IPS-18c (cell line): ENCODE data around the gene ACOXL.

Source experiments
- H3K4me3 ChIP-seq: 2 replicates; pipeline ENCODE4 v1.7.0; 2013; ENCODE audit warnings: low read depth, mild to moderate bottlenecking, low read length, moderate library complexity; ENCODE audit not compliant: insufficient read depth
- H3K9me3 ChIP-seq: one replicate; pipeline ENCODE4 v1.6.1; 2013; ENCODE audit warnings: mild to moderate bottlenecking, low read length, moderate library complexity; ENCODE audit not compliant: control insufficient read depth, insufficient read depth

ACOXL gene

DNA sequence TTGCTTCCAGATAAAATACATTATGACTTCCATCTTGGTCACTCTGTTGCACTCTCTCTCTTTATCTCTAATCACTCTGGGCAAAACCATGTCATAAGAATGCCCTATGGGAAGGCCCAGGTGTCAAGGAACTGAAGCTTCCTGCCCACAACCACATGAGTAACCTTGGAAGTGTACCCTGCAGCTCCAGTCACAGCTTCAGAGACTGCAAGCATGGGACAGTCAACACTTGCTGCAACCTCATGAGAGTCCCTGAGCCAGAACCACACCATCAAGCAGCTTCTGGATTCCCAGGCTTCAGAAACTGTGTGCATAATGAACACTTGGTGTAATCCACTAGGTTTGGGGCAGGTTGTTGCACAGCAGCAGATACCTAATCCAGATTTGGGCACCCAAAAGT lies 267.3 kb downstream of the ACOXL start:
- no peaks in the 10 kb centered on the region for H3K9me3 ChIP-seq
- no peak overlapping the region for H3K4me3 ChIP-seq

DNA sequence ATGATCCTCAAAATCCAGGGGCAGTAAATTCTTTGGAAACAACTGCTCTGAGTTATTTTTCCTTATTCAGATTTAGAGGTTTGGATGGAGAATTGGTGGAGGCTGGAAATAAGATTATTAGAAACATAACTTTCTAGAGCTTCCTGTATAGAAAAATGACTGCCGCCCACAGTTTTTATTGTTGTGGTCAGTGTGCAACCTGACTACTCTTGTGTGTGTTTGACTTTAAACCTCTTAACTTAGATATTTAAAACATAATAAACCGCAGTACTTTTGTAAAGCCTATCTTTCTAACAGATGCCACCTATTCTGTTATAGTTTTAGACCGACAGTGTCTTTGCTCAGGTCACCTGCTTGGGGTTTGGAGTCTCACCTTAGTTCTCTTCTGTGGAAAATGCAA lies 272.9 kb downstream of the ACOXL start:
- no peak overlapping the region for H3K4me3 ChIP-seq
- no peaks in the 10 kb centered on the region for H3K9me3 ChIP-seq

DNA sequence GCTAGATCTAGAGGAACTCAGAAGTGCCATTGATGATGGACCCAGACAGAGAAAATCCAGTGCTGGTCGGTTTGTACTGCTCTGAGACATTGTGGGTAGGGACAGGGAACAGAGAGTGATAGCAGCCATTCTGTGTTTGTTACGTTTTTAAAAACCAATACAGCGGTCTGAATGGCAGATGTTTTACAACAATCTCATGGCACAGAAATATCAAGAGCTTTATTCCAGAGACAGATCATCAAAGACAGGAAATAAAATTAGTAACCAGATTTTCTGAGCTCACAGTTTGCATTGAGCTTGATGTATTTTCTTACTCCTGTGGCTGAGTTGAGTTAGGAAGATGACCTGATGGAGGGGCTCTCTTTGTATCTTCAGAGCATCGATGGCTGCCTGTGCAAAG lies 273.4 kb downstream of the ACOXL start:
- no peaks in the 10 kb centered on the region for H3K9me3 ChIP-seq
- H3K4me3 ChIP-seq = no peak overlapping the region

DNA sequence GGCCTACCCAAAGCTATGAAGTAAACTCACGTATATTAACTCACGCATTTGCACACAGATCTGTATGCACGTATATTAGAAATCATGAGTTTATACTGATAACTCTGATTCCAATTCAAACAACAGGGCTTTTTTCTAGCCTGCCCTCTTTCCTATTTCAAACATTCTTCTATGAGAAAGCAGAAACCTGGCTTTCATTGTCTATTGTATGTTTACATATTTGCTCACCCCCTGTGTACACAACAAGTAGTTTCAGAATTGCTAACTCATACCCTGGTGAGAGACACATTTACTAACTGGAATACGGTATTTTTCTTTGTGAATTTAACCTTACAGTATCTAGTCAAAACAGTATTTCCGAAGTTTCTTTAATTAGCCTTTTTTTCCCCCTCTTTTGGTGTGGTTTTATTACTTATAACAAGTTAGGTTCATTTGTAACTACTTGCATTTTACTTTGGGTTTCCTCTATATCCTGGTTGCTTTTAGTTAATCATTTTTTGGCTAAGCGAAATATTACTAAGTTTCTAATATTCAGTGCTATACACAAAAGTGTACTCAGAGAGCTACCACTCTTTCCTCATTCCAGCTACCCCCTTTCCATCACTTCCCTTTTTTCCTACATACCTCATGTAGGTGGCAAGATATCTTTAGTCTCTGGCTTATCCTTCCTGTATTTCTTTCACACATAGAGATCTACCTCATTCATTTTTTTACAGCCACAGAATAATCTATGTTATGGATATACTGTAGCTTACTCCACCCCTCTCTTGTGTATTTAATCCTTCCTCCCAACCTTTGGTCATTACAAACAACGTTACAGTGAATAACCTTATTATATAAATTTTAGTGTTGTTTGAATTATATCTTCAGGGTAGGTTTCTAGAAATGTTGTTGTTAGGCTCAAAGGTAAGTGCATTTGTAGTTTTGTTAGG lies 275.6 kb downstream of the ACOXL start:
- H3K4me3 ChIP-seq = no peak overlapping the region
- no peaks in the 10 kb centered on the region for H3K9me3 ChIP-seq

DNA sequence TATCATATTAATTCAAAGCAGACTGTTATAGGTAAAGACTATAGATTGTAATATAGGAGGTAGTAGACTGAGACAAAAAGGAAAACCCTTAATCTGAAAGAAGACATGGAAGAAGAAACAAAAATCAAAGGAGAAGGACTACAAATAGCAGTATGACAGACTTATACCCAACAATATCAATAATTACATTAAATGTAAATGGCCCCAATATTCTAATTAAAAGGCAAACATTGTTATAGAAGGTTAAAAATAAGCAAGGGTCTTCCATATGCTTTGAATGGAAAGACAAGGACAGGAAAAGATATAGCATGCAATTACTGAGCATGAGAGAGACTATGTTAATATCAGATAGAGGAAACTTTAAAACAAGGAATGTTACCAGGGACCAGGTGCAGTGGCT lies 278.8 kb downstream of the ACOXL start:
- Histone ChIP-seq H3K4me3 (no peak overlapping the region), H3K9me3 (no peaks in the 10 kb centered on the region)

DNA sequence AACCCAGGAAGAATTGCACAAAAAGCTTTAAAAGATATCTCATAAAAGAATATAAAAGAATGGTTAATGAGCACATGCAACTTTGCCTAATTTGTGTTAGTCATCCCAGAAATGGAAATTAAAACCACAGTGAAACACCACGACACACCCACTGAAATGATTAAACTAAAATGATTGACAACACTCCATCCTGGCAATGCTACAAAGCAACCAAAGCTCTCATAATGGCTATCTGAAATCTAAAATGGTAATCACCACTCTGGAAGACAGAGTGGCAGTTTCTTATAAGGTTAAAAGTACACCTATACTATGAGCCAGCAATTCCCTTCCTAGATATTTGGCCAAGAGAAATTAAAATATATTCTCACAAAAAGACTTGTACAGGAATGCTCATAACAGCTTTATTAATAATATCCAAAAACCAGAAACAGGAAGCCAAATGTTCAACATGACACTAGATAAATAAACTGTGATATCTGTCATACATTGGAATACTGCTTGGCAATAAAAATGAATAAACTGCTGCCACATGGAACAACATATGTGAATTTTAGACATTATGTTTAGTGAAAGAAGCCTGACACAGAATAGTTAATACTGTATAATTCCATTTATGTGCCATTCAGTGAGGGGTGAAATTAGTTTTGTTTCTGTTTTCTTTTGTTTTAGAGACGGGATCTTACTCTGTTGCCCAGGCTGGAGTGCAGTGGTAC lies 283.1 kb downstream of the ACOXL start:
- Histone ChIP-seq H3K9me3 (no peaks in the 10 kb centered on the region), H3K4me3 (no peak overlapping the region)

DNA sequence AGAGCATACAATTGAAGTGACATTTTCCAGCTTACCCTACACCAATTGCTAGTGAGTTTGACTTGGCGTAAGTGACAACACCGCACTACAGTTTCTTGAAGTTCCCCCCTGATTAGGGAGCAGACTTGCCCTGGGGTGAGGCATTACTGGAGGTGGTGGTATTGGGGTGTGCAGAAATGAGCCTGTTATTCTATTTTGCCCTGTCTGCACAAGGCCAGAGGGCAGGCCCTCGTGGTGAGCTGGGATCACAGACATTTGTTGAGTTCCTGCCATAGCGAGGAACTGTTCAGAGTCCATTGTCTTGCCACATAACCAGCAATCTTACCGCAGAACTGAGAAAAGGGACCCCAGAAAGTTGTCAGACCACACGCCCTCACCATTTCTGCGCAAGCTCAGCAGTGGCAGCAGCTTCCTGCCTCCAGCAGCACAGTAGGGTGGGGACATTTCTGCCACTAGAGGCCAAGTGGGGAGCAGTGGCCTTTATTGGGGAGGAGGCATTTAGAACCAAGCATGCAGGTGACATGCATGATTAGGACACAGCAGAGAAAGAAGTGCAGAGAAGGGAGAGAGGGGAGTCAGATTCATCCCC lies 284.8 kb downstream of the ACOXL start:
- peaks cover 2% of the 10 kb centered on the region for H3K9me3 ChIP-seq
- H3K4me3 ChIP-seq = no peak overlapping the region

DNA sequence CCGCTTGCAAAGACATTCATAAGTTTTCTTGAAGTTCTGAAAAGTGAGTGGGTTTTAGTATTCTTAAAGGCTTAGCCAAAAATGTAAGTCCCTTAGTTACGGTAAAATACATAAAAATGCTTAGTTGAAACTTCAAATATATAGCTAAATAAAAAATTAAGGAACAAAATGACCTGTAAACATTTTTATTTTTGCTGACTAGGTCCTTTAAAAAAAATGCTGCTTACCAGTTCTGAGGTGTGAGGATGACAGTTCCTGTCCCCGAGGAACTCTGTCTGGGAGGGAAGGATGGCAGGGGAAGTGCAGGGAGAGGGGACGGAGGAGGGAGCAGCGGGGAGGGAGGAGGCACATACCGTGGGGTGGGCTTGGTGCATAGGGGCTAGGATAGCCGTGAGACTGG lies 285.5 kb downstream of the ACOXL start:
- peaks cover 2% of the 10 kb centered on the region for H3K9me3 ChIP-seq

DNA sequence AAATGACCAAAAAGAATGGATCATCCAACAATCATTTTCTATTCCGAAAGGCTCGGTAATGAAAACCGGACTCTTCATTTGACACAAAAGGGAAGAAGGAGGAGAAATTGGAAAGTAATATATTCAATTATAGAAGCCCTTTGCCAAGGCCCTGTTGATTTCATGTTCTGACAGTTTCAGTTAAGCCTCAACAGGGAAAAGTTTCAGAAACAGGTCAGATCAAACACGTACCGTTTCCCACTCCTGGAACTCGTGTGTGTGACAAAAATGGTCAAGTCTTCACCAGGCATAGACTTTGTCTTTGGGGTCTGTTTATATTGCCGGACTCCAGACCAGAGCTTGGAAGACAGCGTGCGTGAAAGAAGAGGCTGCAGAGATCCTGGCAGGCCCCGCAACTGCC lies 287.0 kb downstream of the ACOXL start:
- Histone ChIP-seq H3K4me3 (no peak overlapping the region), H3K9me3 (peaks cover 2% of the 10 kb centered on the region)

More for the DNA sequence above, 285.5 kb downstream of the ACOXL start:
- H3K4me3 ChIP-seq = no peak overlapping the region

DNA sequence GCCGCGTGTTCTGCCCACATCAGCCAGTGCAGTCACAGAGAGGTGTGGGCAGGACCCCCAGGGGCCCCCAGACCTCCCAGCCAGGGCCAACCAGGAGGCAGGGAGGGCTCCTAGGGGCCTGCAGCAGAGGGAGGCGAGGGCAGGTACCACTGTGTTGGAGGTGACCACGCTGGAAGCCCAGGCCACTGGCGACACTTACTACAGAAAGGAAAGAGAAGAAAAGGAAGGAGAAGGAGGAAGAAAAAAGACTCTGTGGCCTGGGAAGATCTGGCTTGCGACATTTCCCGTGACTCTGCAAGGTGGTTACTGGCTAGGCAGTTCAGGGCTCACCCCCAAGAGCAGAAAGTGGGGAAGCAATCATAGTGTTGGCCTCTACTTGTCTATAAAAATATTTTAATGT lies 290.3 kb downstream of the ACOXL start:
- Histone ChIP-seq H3K9me3 (peaks cover 2% of the 10 kb centered on the region), H3K4me3 (no peak overlapping the region)

DNA sequence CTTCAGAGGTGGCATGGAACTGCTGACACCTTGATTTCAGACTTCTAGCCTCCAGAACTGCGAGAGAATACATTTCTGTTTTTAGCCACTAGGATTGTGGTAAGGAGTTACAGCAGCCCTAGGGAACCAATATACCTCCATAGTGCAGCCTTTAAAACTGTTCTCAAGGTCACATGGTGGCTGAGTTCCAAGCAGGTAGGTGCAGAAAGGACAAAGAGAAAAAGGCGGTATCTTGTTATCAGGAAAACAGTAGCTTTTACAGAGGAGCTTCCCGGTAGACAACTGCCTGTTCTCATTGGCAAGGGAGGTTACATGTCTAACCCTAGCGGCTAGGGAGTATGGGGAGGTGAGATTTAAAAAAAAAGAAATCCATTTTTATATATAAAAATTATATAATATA lies 292.1 kb downstream of the ACOXL start:
- peaks cover 2% of the 10 kb centered on the region for H3K9me3 ChIP-seq

DNA sequence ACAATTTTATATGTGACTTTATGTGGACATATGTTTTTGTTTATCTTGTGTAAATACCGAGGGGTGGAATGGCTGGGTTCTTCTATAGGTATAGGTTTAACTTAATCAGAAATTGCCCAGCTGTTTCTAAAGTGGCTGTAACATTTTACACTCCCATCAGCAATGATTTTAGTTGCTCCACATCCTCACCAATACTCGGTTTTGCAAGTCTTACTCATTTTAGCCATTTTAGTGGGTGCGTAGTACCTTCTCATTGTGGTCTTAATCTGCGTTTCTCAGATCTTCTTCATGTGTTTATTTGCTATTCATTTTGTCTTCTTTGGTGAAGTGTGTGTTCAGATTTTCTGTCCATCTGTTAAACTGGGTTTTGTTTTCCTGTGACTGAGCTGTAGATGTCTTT lies 292.9 kb downstream of the ACOXL start:
- no peak overlapping the region for H3K4me3 ChIP-seq
- H3K9me3 ChIP-seq = peaks cover 2% of the 10 kb centered on the region

More for the DNA sequence above, 292.1 kb downstream of the ACOXL start:
- H3K4me3 ChIP-seq = no peak overlapping the region

DNA sequence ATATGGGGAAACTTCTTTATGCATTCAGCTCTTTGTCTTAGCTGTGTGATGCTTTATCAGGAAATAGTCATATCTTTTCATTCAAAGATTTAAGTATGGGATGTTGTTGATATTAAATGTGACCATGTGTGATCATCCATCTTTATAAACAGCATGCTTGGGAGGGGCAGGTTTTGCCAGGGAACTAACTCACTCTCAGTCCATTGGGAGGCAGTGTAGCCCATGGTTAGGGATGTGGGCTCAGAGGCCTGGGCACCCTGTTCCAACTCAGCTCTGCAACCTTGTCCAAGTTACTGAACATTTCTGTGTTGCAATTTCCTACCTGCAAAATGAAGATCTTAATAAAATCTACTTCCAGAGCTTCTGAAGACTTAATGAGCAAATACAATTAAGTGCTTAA lies 296.3 kb downstream of the ACOXL start:
- H3K9me3 ChIP-seq = no peaks in the 10 kb centered on the region
- no peak overlapping the region for H3K4me3 ChIP-seq

DNA sequence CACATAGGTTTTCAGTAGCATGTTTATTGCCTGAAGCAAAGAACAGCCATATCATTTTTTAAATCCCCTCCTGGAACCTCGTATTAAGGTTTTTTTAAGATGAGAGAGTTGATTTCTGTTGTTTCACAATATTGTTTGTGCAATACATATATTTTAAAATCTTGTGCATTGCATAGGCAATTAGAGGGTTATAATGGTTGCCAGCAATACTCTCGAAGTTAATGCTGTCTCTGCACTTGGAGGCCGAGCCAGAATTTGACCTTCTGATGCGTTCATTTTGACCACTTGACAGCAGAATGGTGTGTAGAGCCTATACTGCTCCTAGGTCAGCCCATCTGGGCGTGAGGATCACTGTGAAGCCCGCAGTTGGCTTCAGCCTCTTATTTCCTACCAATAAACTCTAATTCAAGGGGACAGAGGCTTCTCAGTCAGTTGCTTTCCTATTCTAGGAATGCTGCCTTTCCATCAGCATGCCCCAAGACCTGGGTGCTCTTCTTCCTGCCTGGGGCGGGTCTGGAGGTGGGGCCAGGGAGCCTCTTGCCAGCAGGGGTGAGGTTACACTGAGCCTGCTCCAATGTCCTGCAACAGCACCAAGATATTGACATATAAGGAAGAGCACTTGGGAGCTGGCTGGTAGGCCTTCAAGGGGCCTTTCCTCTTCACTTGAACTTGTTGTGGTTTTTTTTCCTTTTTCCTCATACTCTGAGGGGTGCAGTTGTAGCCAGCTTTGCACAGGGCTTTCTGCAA lies 297.0 kb downstream of the ACOXL start:
- Histone ChIP-seq H3K4me3 (no peak overlapping the region), H3K9me3 (no peaks in the 10 kb centered on the region)

DNA sequence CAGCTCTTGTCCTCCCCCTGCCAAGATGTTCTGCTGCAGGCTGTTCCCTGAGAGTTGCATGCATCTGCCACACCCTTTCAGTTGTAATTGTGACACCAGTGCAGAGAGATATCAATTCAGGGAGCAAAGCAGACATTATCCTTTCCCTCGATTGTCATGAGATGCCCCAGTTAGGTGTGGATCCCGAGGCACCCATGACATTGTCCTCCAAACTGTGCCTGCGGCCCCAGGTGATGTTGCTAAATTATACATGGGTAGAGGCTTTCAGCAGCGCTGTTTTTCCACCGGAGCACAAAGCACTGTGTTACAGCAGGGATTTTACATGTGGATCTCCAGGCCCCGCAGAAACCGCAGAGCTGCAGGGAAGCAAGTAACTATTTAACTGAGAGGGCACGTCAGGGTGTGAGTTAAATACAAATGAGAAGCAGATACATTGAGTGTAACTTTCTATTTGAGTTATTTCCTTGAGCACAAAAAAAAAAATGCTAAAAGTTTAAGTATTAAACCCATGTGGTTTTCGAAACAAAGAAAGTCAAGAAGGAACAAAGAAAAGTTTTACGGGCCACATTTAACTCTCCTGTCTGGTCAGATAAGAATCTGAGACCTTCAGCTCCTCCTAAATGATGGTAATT lies 298.0 kb downstream of the ACOXL start:
- Histone ChIP-seq H3K4me3 (no peak overlapping the region), H3K9me3 (no peaks in the 10 kb centered on the region)

DNA sequence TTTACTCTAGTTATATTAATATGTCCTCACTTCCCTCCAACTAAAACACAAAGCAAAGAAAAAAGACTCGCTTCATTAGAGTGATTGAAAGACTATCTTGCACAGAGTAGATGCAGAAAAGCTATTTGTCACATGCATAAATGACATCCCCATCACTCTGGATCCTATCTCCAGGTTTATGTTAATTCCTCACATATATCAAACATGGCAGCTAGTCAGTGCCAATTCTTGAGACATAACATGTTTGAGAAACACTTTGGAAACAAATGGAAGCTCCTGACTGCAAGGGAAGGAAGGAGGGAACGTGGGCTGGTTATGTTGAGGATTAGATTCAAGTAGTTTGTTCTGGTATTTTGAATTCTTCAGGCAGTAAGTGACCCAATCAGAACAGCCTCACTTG lies 298.6 kb downstream of the ACOXL start:
- Histone ChIP-seq H3K9me3 (no peaks in the 10 kb centered on the region), H3K4me3 (no peak overlapping the region)
